HepG2 (cell line): ENCODE results near the gene HAGHL. TPM values are rescaled to one million over a fixed set of nuclear protein-coding genes. Genes with fewer than 3 reads are reported as not detected.

Experiments
- ARID4A ChIP-seq: sonication (generic); formaldehyde crosslinking; IDR thresholded peaks from 2 replicates; pipeline ENCODE4 v1.5.0; 2020; ENCODE audit warnings: mild to moderate bottlenecking, missing genetic modification reagents, borderline replicate concordance
- ATF4 ChIP-seq, 2 experiments: fragments of 450-650 bp in 1 of 2; sonication (generic) in 1 of 2; formaldehyde crosslinking; IDR thresholded peaks; 2 replicates each; pipeline versions ENCODE4 v1.5.0 to v1.8.0; 2020 to 2022; ENCODE audit warnings: mild to moderate bottlenecking in 1 of 2, missing genetic modification reagents in 1 of 2
- CREM ChIP-seq, 2 experiments: sonication (generic) in 1 of 2; formaldehyde crosslinking in 1 of 2; IDR thresholded peaks; 2 replicates each; pipeline versions ENCODE4 v1.4.0 to v1.6.1; 2016 to 2020; ENCODE audit warnings: antibody characterized with exemption in 1 of 2, mild to moderate bottlenecking in 1 of 2, missing genetic modification reagents in 1 of 2
- HDAC2 ChIP-seq: sonication (generic); formaldehyde crosslinking; IDR thresholded peaks from 2 replicates; pipeline ENCODE4 v1.4.0; 2020; ENCODE audit warnings: missing genetic modification reagents
- HIVEP1 ChIP-seq: sonication (generic); formaldehyde crosslinking; IDR thresholded peaks from 2 replicates; pipeline ENCODE4 v1.4.0; 2020; ENCODE audit warnings: mild to moderate bottlenecking, missing genetic modification reagents
- IRF9 ChIP-seq: sonication (generic); formaldehyde crosslinking; IDR thresholded peaks from 2 replicates; pipeline ENCODE4 v1.8.0; 2022; ENCODE audit warnings: missing genetic modification reagents, mild to moderate bottlenecking, borderline replicate concordance
- JARID2 ChIP-seq: sonication (generic); formaldehyde crosslinking; IDR thresholded peaks from 2 replicates; pipeline ENCODE4 v1.8.1; 2023; ENCODE audit warnings: missing genetic modification reagents, inconsistent platforms; ENCODE audit not compliant: insufficient replicate concordance
- KAT8 ChIP-seq: IDR thresholded peaks from 2 replicates; pipeline ENCODE4 v1.6.1; 2016; ENCODE audit warnings: missing genetic modification reagents, missing compliant biosample characterization
- KLF12 ChIP-seq: sonication (generic); formaldehyde crosslinking; IDR thresholded peaks from 2 replicates; pipeline ENCODE4 v1.4.0; 2020; ENCODE audit warnings: missing genetic modification reagents, borderline replicate concordance
- MTERF4 ChIP-seq: sonication (generic); formaldehyde crosslinking; IDR thresholded peaks from 2 replicates; pipeline ENCODE4 v1.8.0; 2023; ENCODE audit warnings: mild to moderate bottlenecking, missing genetic modification reagents
- NFKB2 ChIP-seq: sonication (generic); formaldehyde crosslinking; IDR thresholded peaks from 2 replicates; pipeline ENCODE4 v1.4.0; 2020; ENCODE audit warnings: missing genetic modification reagents, borderline replicate concordance
- PHF8 ChIP-seq: sonication (generic); formaldehyde crosslinking; IDR thresholded peaks from 2 replicates; pipeline ENCODE4 v1.5.0; 2020; ENCODE audit warnings: missing genetic modification reagents
- SP4 ChIP-seq: sonication (generic); formaldehyde crosslinking; IDR thresholded peaks from 2 replicates; pipeline ENCODE4 v1.8.1; 2023; ENCODE audit warnings: mild to moderate bottlenecking, missing genetic modification reagents
- TOPORS ChIP-seq: sonication (generic); formaldehyde crosslinking; IDR thresholded peaks from 2 replicates; pipeline ENCODE4 v1.8.0; 2023; ENCODE audit warnings: mild to moderate bottlenecking, missing genetic modification reagents
- ZKSCAN8 ChIP-seq: IDR thresholded peaks from 2 replicates; pipeline ENCODE4 v1.6.1; 2016; ENCODE audit warnings: borderline replicate concordance, missing genetic modification reagents, missing compliant biosample characterization
- ZNF343 ChIP-seq: sonication (generic); formaldehyde crosslinking; IDR thresholded peaks from 2 replicates; pipeline ENCODE4 v1.4.0; 2020; ENCODE audit warnings: mild to moderate bottlenecking, missing genetic modification reagents
- ZNF383 ChIP-seq: sonication (generic); formaldehyde crosslinking; IDR thresholded peaks from 2 replicates; pipeline ENCODE4 v1.4.0; 2020; ENCODE audit warnings: missing genetic modification reagents, mild to moderate bottlenecking, borderline replicate concordance
- ZNF704 ChIP-seq: sonication (generic); formaldehyde crosslinking; IDR thresholded peaks from 2 replicates; pipeline ENCODE4 v1.8.1; 2023; ENCODE audit warnings: mild to moderate bottlenecking, inconsistent platforms, moderate library complexity, missing genetic modification reagents, borderline replicate concordance
- ZNF816 ChIP-seq: sonication (generic); formaldehyde crosslinking; IDR thresholded peaks from 2 replicates; pipeline ENCODE4 v1.8.0; 2022; ENCODE audit warnings: missing genetic modification reagents, mild to moderate bottlenecking, borderline replicate concordance
- ZSCAN22 ChIP-seq: sonication (generic); formaldehyde crosslinking; IDR thresholded peaks from 2 replicates; pipeline ENCODE4 v1.4.0; 2020; ENCODE audit warnings: mild to moderate bottlenecking, missing genetic modification reagents
- polyA plus RNA-seq, 8 experiments: library from polyadenylated mRNA; depleted of rRNA in 3 of 8; stranded (reverse) in 7 of 8; unstranded in 1 of 8; fragments of >200 nt; fragmentation: Illumina TruSeq in 4 of 8; extraction: Trizol in 4 of 8; gene quantifications; 2 replicates each; pipeline versions ENCODE4 v1.2.1 to v1.2.3, GENCODE V29; 2011 to 2016; ENCODE audit warnings: low read depth in 4 of 8, missing spikeins in 1 of 8, mixed read lengths in 1 of 8; ENCODE audit not compliant: insufficient read depth in 1 of 8
- total RNA-seq, 5 experiments: library from RNA; depleted of rRNA; stranded (reverse); fragments of >200 nt; fragmentation: Illumina TruSeq; extraction: Trizol; gene quantifications; 2 replicates each; pipeline ENCODE4 v1.2.3, GENCODE V29; 2016; ENCODE audit warnings: low read depth in 1 of 5

HAGHL gene
- total and polyA plus RNA-seq, 2 of the 13 experiments (the other 11 are each of a cell fraction or from before 2014, with no cell fraction given), result 3.4 to 8.4 TPM

GRCh38 chr16:740764-741505, 14.0 kb downstream of the HAGHL start, which contains the start of gene CIAO3 (continued):
- TF ChIP-seq TOPORS (CRISPR knock-in tag), result peak; percentile 85; the same call in 1 of the 2 replicates
- TF ChIP-seq ZNF816 (CRISPR knock-in tag), result no peak
- peak; percentile 52; the same call in 1 of the 2 replicates for TF ChIP-seq ZNF704 (CRISPR knock-in tag)
- peak in 1 of 2 experiments; percentile 82; a peak in 2 of 4 replicates for TF ChIP-seq ATF4 (CRISPR knock-in tag; IDR thresholded peaks at IDR 0.05)
- TF ChIP-seq ZKSCAN8 (CRISPR knock-in tag), result peak; percentile 80; the same call in 1 of the 2 replicates
- peak; percentile 47; the same call in 1 of the 2 replicates for TF ChIP-seq ZNF343 (CRISPR knock-in tag)
- TF ChIP-seq PHF8 (CRISPR knock-in tag), result peak; percentile 82
- 0 out of 2 replicates have a peak, but pooled peaks have one; percentile 68 for TF ChIP-seq ZNF383 (CRISPR knock-in tag)
- TF ChIP-seq SP4 (CRISPR knock-in tag), result peak; percentile 85
- TF ChIP-seq NFKB2, result peak; percentile 50; the same call in 1 of the 2 replicates
- TF ChIP-seq ZSCAN22 (CRISPR knock-in tag), result 0 out of 2 replicates have a peak, but pooled peaks have one; percentile 8
- peak; percentile 28 for TF ChIP-seq JARID2 (CRISPR knock-in tag)
- TF ChIP-seq HDAC2 (CRISPR knock-in tag), result peak; percentile 86
- TF ChIP-seq IRF9 (CRISPR knock-in tag), result peak; percentile 90
- peak; percentile 46; the same call in 1 of the 2 replicates for TF ChIP-seq KLF12 (CRISPR knock-in tag)
- peak; percentile 97 for TF ChIP-seq ARID4A
- no peak for TF ChIP-seq HIVEP1 (CRISPR knock-in tag)
- peak; percentile 71 for TF ChIP-seq CREM (IDR thresholded peaks at IDR 0.05)
- TF ChIP-seq CREM (CRISPR knock-in tag; IDR thresholded peaks at IDR 0.05), result 0 out of 2 replicates have a peak, but pooled peaks have one; percentile 22
- no peak for TF ChIP-seq MTERF4 (CRISPR knock-in tag)
- TF ChIP-seq KAT8 (CRISPR knock-in tag), result peak; percentile 95
